Trophoblast cell (in vitro differentiated cells and primary cell): ENCODE data around the gene ACOT11.
A peak's percentile ranks its signal among the peaks of the same experiment; 100 is the strongest.

Experiments
- DNase-seq, 2 donors: peaks; one replicate each; pipeline ENCODE4 v3.0.0-alpha.2; 2016
- H2AFZ ChIP-seq: 2 replicates; pipeline ENCODE4 v1.6.1; 2013; ENCODE audit warnings: low read length, moderate library complexity, mild to moderate bottlenecking; ENCODE audit not compliant: insufficient read depth, poor library complexity
- H2AK5ac ChIP-seq: 2 replicates; pipeline ENCODE4 v1.6.1; 2013; ENCODE audit warnings: mild to moderate bottlenecking, low read length
- H2BK120ac ChIP-seq: 2 replicates; pipeline ENCODE4 v1.6.1; 2013; ENCODE audit warnings: low read length, mild to moderate bottlenecking, moderate library complexity; ENCODE audit not compliant: insufficient read depth, poor library complexity
- H2BK12ac ChIP-seq: 2 replicates; pipeline ENCODE4 v1.6.1; 2013; ENCODE audit warnings: mild to moderate bottlenecking, low read length, moderate library complexity
- H2BK5ac ChIP-seq: 2 replicates; pipeline ENCODE4 v1.6.1; 2013; ENCODE audit warnings: low read length, low read depth, moderate library complexity, mild to moderate bottlenecking; ENCODE audit not compliant: poor library complexity
- H3K14ac ChIP-seq: 2 replicates; pipeline ENCODE4 v1.6.1; 2013; ENCODE audit warnings: mild to moderate bottlenecking, low read length
- H3K18ac ChIP-seq: 2 replicates; pipeline ENCODE4 v1.6.1; 2013; ENCODE audit warnings: mild to moderate bottlenecking, low read length
- H3K23ac ChIP-seq: 2 replicates; pipeline ENCODE4 v1.6.1; 2013; ENCODE audit warnings: low read length
- H3K27ac ChIP-seq: 2 replicates; pipeline ENCODE4 v1.5.1; 2013; ENCODE audit warnings: low read depth, mild to moderate bottlenecking, inconsistent platforms, low read length, moderate library complexity
- H3K27me3 ChIP-seq: 2 replicates; pipeline ENCODE4 v1.6.1; 2013; ENCODE audit warnings: inconsistent platforms, mild to moderate bottlenecking, low read length, moderate library complexity; ENCODE audit not compliant: insufficient read depth
- H3K36me3 ChIP-seq, 2 experiments: 1 replicate in 1 of 2; 2 replicates in 1 of 2; pipeline ENCODE4 v1.6.1; 2013; ENCODE audit warnings: low read length in 2 of 2, mild to moderate bottlenecking in 2 of 2, moderate library complexity in 1 of 2; ENCODE audit not compliant: insufficient read depth in 2 of 2, control insufficient read depth in 1 of 2
- H3K4ac ChIP-seq: 2 replicates; pipeline ENCODE4 v1.6.1; 2013; ENCODE audit warnings: low read depth, mild to moderate bottlenecking, low read length, moderate library complexity
- H3K4me1 ChIP-seq, 2 experiments: 1 replicate in 1 of 2; 2 replicates in 1 of 2; pipeline ENCODE4 v1.6.1; 2013; ENCODE audit warnings: low read length in 2 of 2, mild to moderate bottlenecking in 2 of 2, moderate library complexity in 1 of 2; ENCODE audit not compliant: insufficient read depth in 2 of 2, control insufficient read depth in 1 of 2
- H3K4me2 ChIP-seq: 2 replicates; pipeline ENCODE4 v1.6.1; 2013; ENCODE audit warnings: inconsistent platforms, mild to moderate bottlenecking, low read length, moderate library complexity
- H3K4me3 ChIP-seq: 2 replicates; pipeline ENCODE4 v1.5.1; 2013; ENCODE audit warnings: mild to moderate bottlenecking, low read depth, low read length, inconsistent platforms
- H3K79me1 ChIP-seq: one replicate; pipeline ENCODE4 v1.6.1; 2013; ENCODE audit warnings: low read length
- H3K79me2 ChIP-seq: 2 replicates; pipeline ENCODE4 v1.6.1; 2013; ENCODE audit warnings: low read length, mild to moderate bottlenecking; ENCODE audit not compliant: control insufficient read depth, insufficient read depth, poor library complexity
- H3K9ac ChIP-seq: 2 replicates; pipeline ENCODE4 v1.6.1; 2013; ENCODE audit warnings: mild to moderate bottlenecking, low read length
- H3K9me3 ChIP-seq: 2 replicates; pipeline ENCODE4 v1.6.1; 2013; ENCODE audit warnings: low read depth, mild to moderate bottlenecking, control low read depth, inconsistent platforms, low read length; ENCODE audit not compliant: insufficient read depth
- H4K12ac ChIP-seq: 2 replicates; pipeline ENCODE4 v1.6.1; 2013; ENCODE audit warnings: low read depth, mild to moderate bottlenecking, low read length, moderate library complexity
- H4K8ac ChIP-seq: 2 replicates; pipeline ENCODE4 v1.6.1; 2013; ENCODE audit warnings: low read depth, mild to moderate bottlenecking, low read length, moderate library complexity
- H4K91ac ChIP-seq: one replicate; pipeline ENCODE4 v1.6.1; 2013; ENCODE audit warnings: low read depth, mild to moderate bottlenecking, low read length, moderate library complexity
- WGBS: extraction: QIAGEN DNeasy Blood & Tissue Kit; methylation state at CpG from one replicate; pipeline ENCODE4 v1.1.7; 2013; ENCODE audit warnings: missing lambda C conversion rate; ENCODE audit not compliant: insufficient read length, insufficient coverage; ENCODE audit errors: extremely low coverage; 5-methylcytosine and 5-hydroxymethylcytosine counted together

Gene ACOT11

GRCh38 chr1:54584575-54584974 is 36.5 kb downstream of the ACOT11 start:
- no peak overlapping the region for H4K91ac ChIP-seq
- H3K27ac ChIP-seq = no peak overlapping the region
- no peak overlapping the region for H2AFZ ChIP-seq
- H2BK12ac ChIP-seq = no peak overlapping the region
- peaks cover 2% of the 10 kb centered on the region for H3K79me1 ChIP-seq
- no peak overlapping the region for H4K12ac ChIP-seq
- no peak overlapping the region for H2BK120ac ChIP-seq
- H3K9ac ChIP-seq = no peak overlapping the region
- H3K4me3 ChIP-seq = no peak overlapping the region
- H3K4ac ChIP-seq = no peak overlapping the region
- no peaks in the 10 kb centered on the region for H3K36me3 ChIP-seq
- H3K79me2 ChIP-seq = no peaks in the 10 kb centered on the region
- no peak overlapping the region for H3K18ac ChIP-seq
- H3K4me2 ChIP-seq = no peak overlapping the region
- no peaks in the 10 kb centered on the region for H3K27me3 ChIP-seq
- peaks cover 6 to 8% of the 10 kb centered on the region in 2 experiments for H3K4me1 ChIP-seq
- H2AK5ac ChIP-seq = no peak overlapping the region
- H3K9me3 ChIP-seq = no peaks in the 10 kb centered on the region
- no peak overlapping the region for H3K23ac ChIP-seq
- no peak for DNase-seq
- no peak overlapping the region for H3K14ac ChIP-seq
- no peak overlapping the region for H2BK5ac ChIP-seq
- H4K8ac ChIP-seq = no peak overlapping the region
- no CpG with 5 or more reads among the region's 17 CpGs for WGBS

- Histone ChIP-seq H2AFZ (no peak overlapping the region), H3K18ac (no peak overlapping the region), H4K8ac (no peak overlapping the region), H2BK5ac (no peak overlapping the region), H2BK120ac (no peak overlapping the region), H3K36me3 (no peaks in the 10 kb centered on the region), H3K9ac (no peak overlapping the region), H3K4me2 (no peak overlapping the region), H3K79me1 (no peaks in the 10 kb centered on the region), H2BK12ac (no peak overlapping the region), H3K4ac (no peak overlapping the region), H3K4me1 (peaks cover 3 to 6% of the 10 kb centered on the region in 2 experiments), H3K27ac (no peak overlapping the region), H3K79me2 (no peaks in the 10 kb centered on the region), H3K23ac (no peak overlapping the region), H4K91ac (no peak overlapping the region), H3K9me3 (no peaks in the 10 kb centered on the region), H3K4me3 (no peak overlapping the region), H3K14ac (peak overlapping the region; percentile 15), H4K12ac (no peak overlapping the region), H2AK5ac (peak overlapping the region; percentile 12), H3K27me3 (no peaks in the 10 kb centered on the region)
- no CpG with 5 or more reads among the region's 15 CpGs for WGBS
- no peak for DNase-seq
Measured at GRCh38 chr1:54585181-54586066, 37.4 kb downstream of the ACOT11 start.

- H3K4ac ChIP-seq = no peak overlapping the region
- H2AK5ac ChIP-seq = no peak overlapping the region
- H3K4me2 ChIP-seq = no peak overlapping the region
- H3K23ac ChIP-seq = no peak overlapping the region
- no peaks in the 10 kb centered on the region for H3K79me2 ChIP-seq
- no peak overlapping the region for H3K9ac ChIP-seq
- no peak overlapping the region for H4K12ac ChIP-seq
- peaks cover 0 to 6% of the 10 kb centered on the region in 2 experiments for H3K4me1 ChIP-seq
- no peak overlapping the region for H4K91ac ChIP-seq
- no peak overlapping the region for H3K18ac ChIP-seq
- H3K36me3 ChIP-seq = no peaks in the 10 kb centered on the region
- no peaks in the 10 kb centered on the region for H3K9me3 ChIP-seq
- WGBS = no CpG with 5 or more reads among the region's 2 CpGs
- no peak overlapping the region for H3K14ac ChIP-seq
- H4K8ac ChIP-seq = no peak overlapping the region
- H2BK120ac ChIP-seq = no peak overlapping the region
- no peak for DNase-seq
- H3K79me1 ChIP-seq = no peaks in the 10 kb centered on the region
- H2BK5ac ChIP-seq = no peak overlapping the region
- no peak overlapping the region for H2BK12ac ChIP-seq
- no peak overlapping the region for H3K27ac ChIP-seq
- no peak overlapping the region for H2AFZ ChIP-seq
- no peaks in the 10 kb centered on the region for H3K27me3 ChIP-seq
- H3K4me3 ChIP-seq = no peak overlapping the region
Measured at GRCh38 chr1:54588377-54588776, 40.3 kb downstream of the ACOT11 start.

GRCh38 chr1:54591127-54591756 is 43.2 kb downstream of the ACOT11 start:
- H3K9ac ChIP-seq = no peak overlapping the region
- H3K27me3 ChIP-seq = no peaks in the 10 kb centered on the region
- H3K4me2 ChIP-seq = no peak overlapping the region
- H2BK5ac ChIP-seq = no peak overlapping the region
- peaks cover 1% of the 10 kb centered on the region for H3K9me3 ChIP-seq
- H3K27ac ChIP-seq = no peak overlapping the region
- no peak overlapping the region for H2BK120ac ChIP-seq
- H3K14ac ChIP-seq = no peak overlapping the region
- peaks cover 0 to 2% of the 10 kb centered on the region in 2 experiments for H3K36me3 ChIP-seq
- no peak overlapping the region for H3K23ac ChIP-seq
- no peak overlapping the region for H3K18ac ChIP-seq
- no peaks in the 10 kb centered on the region for H3K79me1 ChIP-seq
- no peak overlapping the region for H4K8ac ChIP-seq
- WGBS = no CpG with 5 or more reads among the region's 5 CpGs
- no peak overlapping the region for H4K91ac ChIP-seq
- H3K4ac ChIP-seq = no peak overlapping the region
- DNase-seq = no peak
- no peaks in the 10 kb centered on the region for H3K4me1 ChIP-seq
- H4K12ac ChIP-seq = no peak overlapping the region
- no peak overlapping the region for H3K4me3 ChIP-seq
- no peak overlapping the region for H2AK5ac ChIP-seq
- no peak overlapping the region for H2BK12ac ChIP-seq
- no peaks in the 10 kb centered on the region for H3K79me2 ChIP-seq
- no peak overlapping the region for H2AFZ ChIP-seq
